T-cell (primary cell): Measurements from ENCODE around the gene TTYH1. TPM values are rescaled to one million over a fixed set of nuclear protein-coding genes. Genes with fewer than 3 reads are reported as not detected.

Source experiments
- ATAC-seq, 4 experiments: fragments of 200-7000 bp in 3 of 4; fragments of 150-1000 bp in 1 of 4; cut with Tn5 transposase; replicated peaks in 1 of 4; 1 replicate in 3 of 4; 2 replicates in 1 of 4; pipeline ENCODE4 v1.10.0; 2021; ENCODE audit warnings: moderate library complexity in 3 of 4, mild to moderate bottlenecking in 2 of 4, moderate number of reproducible peaks in 1 of 4
- CTCF ChIA-PET, 2 donors: fragments of 300-600 bp; sonication (Branson Sonifier 250); formaldehyde crosslinking; loops; one replicate each; lab custom pipeline; 2022; ENCODE audit warnings: antibody characterized with exemption in 2 of 2; lab: Charles Lee
- POLR2A ChIA-PET, 2 donors: fragments of 300-600 bp; sonication (Branson Sonifier 250); formaldehyde crosslinking; loops; one replicate each; lab custom pipeline; 2022; ENCODE audit warnings: antibody characterized with exemption in 2 of 2; lab: Charles Lee
- DNase-seq, 35 experiments: peaks; one replicate each; pipeline versions ENCODE4 v3.0.0 to v3.0.0-alpha.2; 2013 to 2023
- H3K27ac ChIP-seq: one replicate; pipeline ENCODE4 v1.5.1; 2013; ENCODE audit warnings: low read length
- H3K27me3 ChIP-seq, 2 experiments: replicated peaks in 1 of 2; 1 replicate in 1 of 2; 2 replicates in 1 of 2; pipeline versions ENCODE4 v1.6.1 to v1.7.0; 2013; ENCODE audit warnings: low read length in 1 of 2, mixed read lengths in 1 of 2; ENCODE audit not compliant: control insufficient read depth in 2 of 2, insufficient read depth in 2 of 2; ENCODE audit errors: extremely low read depth in 1 of 2
- H3K36me3 ChIP-seq, 2 donors: 1 replicate in 1 of 2; 2 replicates in 1 of 2; pipeline versions ENCODE4 v1.6.1 to v1.7.0; 2013; ENCODE audit warnings: low read length in 1 of 2; ENCODE audit not compliant: control insufficient read depth in 2 of 2, insufficient read depth in 1 of 2; ENCODE audit errors: extremely low read depth in 1 of 2
- H3K4me1 ChIP-seq, 2 experiments: 1 replicate in 1 of 2; 2 replicates in 1 of 2; pipeline versions ENCODE4 v1.6.1 to v1.7.0; 2013; ENCODE audit warnings: low read length in 2 of 2, mixed read lengths in 1 of 2; ENCODE audit not compliant: insufficient read depth in 2 of 2, control insufficient read depth in 1 of 2; ENCODE audit errors: extremely low read depth in 1 of 2
- H3K4me3 ChIP-seq, 2 donors: 1 replicate in 1 of 2; 2 replicates in 1 of 2; pipeline versions ENCODE4 v1.5.1 to v1.7.0; 2013; ENCODE audit warnings: mild to moderate bottlenecking in 2 of 2, low read length in 1 of 2, moderate library complexity in 1 of 2; ENCODE audit not compliant: control insufficient read depth in 1 of 2; ENCODE audit errors: extremely low read depth in 1 of 2
- H3K9me3 ChIP-seq: 2 replicates; pipeline ENCODE4 v1.7.0; 2013
- H3K27ac Mint-ChIP-seq, 2 donors: one replicate each; pipeline ENCODE4 v1.8.0; 2020 to 2021; ENCODE audit warnings: mild to moderate bottlenecking in 2 of 2, mixed read lengths in 2 of 2
- H3K27me3 Mint-ChIP-seq, 2 donors: one replicate each; pipeline ENCODE4 v1.8.0; 2021 to 2022; ENCODE audit warnings: mixed read lengths in 2 of 2
- H3K36me3 Mint-ChIP-seq: one replicate; pipeline ENCODE4 v1.8.0; 2021; ENCODE audit warnings: mixed read lengths
- H3K4me1 Mint-ChIP-seq, 3 donors: one replicate each; pipeline ENCODE4 v1.8.0; 2020 to 2022; ENCODE audit warnings: mixed read lengths in 3 of 3, mild to moderate bottlenecking in 1 of 3
- H3K4me3 Mint-ChIP-seq, 3 donors: one replicate each; pipeline ENCODE4 v1.8.0; 2020 to 2022; ENCODE audit warnings: mild to moderate bottlenecking in 3 of 3, mixed read lengths in 3 of 3, moderate library complexity in 3 of 3
- H3K9me3 Mint-ChIP-seq, 3 donors: one replicate each; pipeline ENCODE4 v1.8.0; 2020 to 2022; ENCODE audit warnings: mixed read lengths in 3 of 3
- WGBS: methylation state at CpG from one replicate; pipeline ENCODE4 v1.1.5; 2013; ENCODE audit warnings: missing lambda C conversion rate; ENCODE audit not compliant: insufficient coverage; 5-methylcytosine and 5-hydroxymethylcytosine counted together
- total RNA-seq, 35 experiments: library from RNA in 6 of 35; stranded (reverse) in 6 of 35; fragments of 120-200 nt in 1 of 35; gene quantifications; one replicate each; pipeline versions ENCODE4 v1.2.1 to v1.2.4 and lab custom pipeline; 2013 to 2026

The TTYH1 gene
- total RNA-seq, 5 donors from 2014 or later (not counting 1 experiment from before 2014, with no cell fraction given), result 0.26 to 0.41 TPM; not detected in 3

GRCh38 chr19:54389553-54389952 lies 25.7 kb upstream of the TTYH1 start:
- Mint-ChIP-seq H3K9me3 (no peaks in the 10 kb centered on the region), H3K27ac (peak overlapping the region; percentile 91 to 96), H3K27me3 (peaks cover 0 to 2% of the 10 kb centered on the region in 2 donors), H3K36me3 (no peaks in the 10 kb centered on the region), H3K4me3 (peak overlapping the region in 2 of 3 donors; percentile 85 to 88), H3K4me1 (peaks cover 40 to 55% (median 43%) of the 10 kb centered on the region in 3 donors)
- Histone ChIP-seq H3K27ac (no peak overlapping the region), H3K4me1 (peaks cover 24 to 32% of the 10 kb centered on the region in 2 experiments), H3K9me3 (no peaks in the 10 kb centered on the region), H3K36me3 (no peaks in the 10 kb centered on the region), H3K27me3 (peaks cover 0 to 16% of the 10 kb centered on the region in 2 experiments), H3K4me3 (no peak overlapping the region)
- ChIA-PET POLR2A (no interaction called here), CTCF (interaction anchor here in 1 of 2 donors (1.4 to 2.0 kb wide), 2 partner anchors 18 to 33 kb away, joined by 4 to 6 read pairs; no protein-coding TSS in a partner anchor)
- ATAC-seq, result no peak
- no peak for DNase-seq
- WGBS, result no CpG with 5 or more reads among the region's 4 CpGs

- Histone ChIP-seq H3K27me3 (peaks cover 0 to 25% of the 10 kb centered on the region in 2 experiments), H3K27ac (no peak overlapping the region), H3K4me3 (no peak overlapping the region), H3K36me3 (no peaks in the 10 kb centered on the region), H3K9me3 (no peaks in the 10 kb centered on the region), H3K4me1 (peaks cover 24 to 32% of the 10 kb centered on the region in 2 experiments)
- ATAC-seq (peak in 1 of 4 experiments; percentile 24), DNase-seq (peak; percentile 13 to 89 (median 56))
- H3K9me3 Mint-ChIP-seq, result no peaks in the 10 kb centered on the region
- ChIA-PET CTCF (interaction anchor here (0.6 to 2.2 kb wide), 13 partner anchors 12 to 578 kb away, joined by 3 to 10 read pairs (median 5); partner anchors contain the start of gene LAIR1 (in 1 of the 2)), POLR2A (interaction anchor here in 1 of 2 donors (0.6 to 0.7 kb wide), 2 partner anchors 36 to 940 kb away, joined by 3 to 5 read pairs; no protein-coding TSS in a partner anchor)
- peaks cover 39 to 45% (median 40%) of the 10 kb centered on the region in 3 donors for H3K4me1 Mint-ChIP-seq
- peaks cover 2 to 3% of the 10 kb centered on the region in 2 donors for H3K27me3 Mint-ChIP-seq
- no peaks in the 10 kb centered on the region for H3K36me3 Mint-ChIP-seq
- H3K4me3 Mint-ChIP-seq, result peak overlapping the region in 1 of 3 donors; percentile 62
- 88% methylated on average over 5 of the region's 7 CpGs for WGBS
- H3K27ac Mint-ChIP-seq, result peak overlapping the region; percentile 73 to 82
Observed at GRCh38 chr19:54390942-54391577, 24.2 kb upstream of the TTYH1 start.

- Histone ChIP-seq H3K4me3 (no peak overlapping the region), H3K4me1 (peaks cover 24 to 32% of the 10 kb centered on the region in 2 experiments), H3K27me3 (peaks cover 0 to 27% of the 10 kb centered on the region in 2 experiments), H3K36me3 (no peaks in the 10 kb centered on the region), H3K9me3 (no peaks in the 10 kb centered on the region), H3K27ac (no peak overlapping the region)
- no peak for DNase-seq
- no peak for ATAC-seq
- no peaks in the 10 kb centered on the region for H3K9me3 Mint-ChIP-seq
- ChIA-PET CTCF (interaction anchor here (0.6 to 2.2 kb wide), 15 partner anchors 13 to 296 kb away, joined by 3 to 10 read pairs (median 5); partner anchors contain the start of gene LAIR1 (in 1 of the 2)), POLR2A (interaction anchor here in 1 of 2 donors (0.6 kb wide), 1 partner anchor 939 kb away, joined by 5 read pairs; no protein-coding TSS in a partner anchor)
- H3K4me1 Mint-ChIP-seq, result peaks cover 39 to 45% (median 40%) of the 10 kb centered on the region in 3 donors
- H3K27ac Mint-ChIP-seq, result no peak overlapping the region
- WGBS, result 54% methylated on average over 4 of the region's 4 CpGs
- no peaks in the 10 kb centered on the region for H3K36me3 Mint-ChIP-seq
- no peak overlapping the region for H3K4me3 Mint-ChIP-seq
- H3K27me3 Mint-ChIP-seq, result peaks cover 3 to 6% of the 10 kb centered on the region in 2 donors
Observed at GRCh38 chr19:54391589-54392061, 23.6 kb upstream of the TTYH1 start.

GRCh38 chr19:54392105-54392504 lies 23.2 kb upstream of the TTYH1 start:
- Mint-ChIP-seq H3K4me3 (no peak overlapping the region), H3K27ac (no peak overlapping the region), H3K4me1 (peaks cover 39 to 42% (median 40%) of the 10 kb centered on the region in 3 donors), H3K27me3 (peaks cover 3 to 8% of the 10 kb centered on the region in 2 donors), H3K9me3 (no peaks in the 10 kb centered on the region), H3K36me3 (no peaks in the 10 kb centered on the region)
- Histone ChIP-seq H3K36me3 (no peaks in the 10 kb centered on the region), H3K27ac (no peak overlapping the region), H3K4me3 (no peak overlapping the region), H3K4me1 (peaks cover 24 to 32% of the 10 kb centered on the region in 2 experiments), H3K9me3 (no peaks in the 10 kb centered on the region), H3K27me3 (peaks cover 0 to 31% of the 10 kb centered on the region in 2 experiments)
- ATAC-seq (no peak), DNase-seq (no peak)
- ChIA-PET CTCF (interaction anchor here (0.6 to 2.2 kb wide), 10 partner anchors 13 to 194 kb away, joined by 3 to 8 read pairs (median 4); partner anchors contain the start of gene LAIR1 (in 1 of the 2)), POLR2A (no interaction called here)
- 89% methylated on average over 3 of the region's 5 CpGs for WGBS

- H3K27ac ChIP-seq, result no peak overlapping the region
- POLR2A ChIA-PET, result no interaction called here
- 92% methylated on average over 16 of the region's 16 CpGs for WGBS
- H3K27me3 Mint-ChIP-seq, result peaks cover 3 to 8% of the 10 kb centered on the region in 2 donors
- H3K4me1 ChIP-seq, result peaks cover 17 to 22% of the 10 kb centered on the region in 2 experiments
- H3K36me3 ChIP-seq, result no peaks in the 10 kb centered on the region
- H3K4me3 Mint-ChIP-seq, result no peak overlapping the region
- H3K9me3 Mint-ChIP-seq, result no peaks in the 10 kb centered on the region
- H3K36me3 Mint-ChIP-seq, result no peaks in the 10 kb centered on the region
- H3K9me3 ChIP-seq, result no peaks in the 10 kb centered on the region
- CTCF ChIA-PET, result interaction anchor here in 1 of 2 donors (0.6 kb wide), 1 partner anchor 18 kb away, joined by 3 read pairs; no protein-coding TSS in a partner anchor
- peaks cover 0 to 31% of the 10 kb centered on the region in 2 experiments for H3K27me3 ChIP-seq
- no peak overlapping the region for H3K4me3 ChIP-seq
- H3K4me1 Mint-ChIP-seq, result peaks cover 28 to 29% (median 29%) of the 10 kb centered on the region in 3 donors
- DNase-seq (no peak), ATAC-seq (no peak)
- no peak overlapping the region for H3K27ac Mint-ChIP-seq
Observed at GRCh38 chr19:54393381-54393780, 21.9 kb upstream of the TTYH1 start.

GRCh38 chr19:54395685-54396084 lies 19.6 kb upstream of the TTYH1 start:
- H3K4me3 Mint-ChIP-seq, result no peak overlapping the region
- H3K36me3 ChIP-seq, result no peaks in the 10 kb centered on the region
- H3K27ac Mint-ChIP-seq, result no peak overlapping the region
- H3K9me3 Mint-ChIP-seq, result no peaks in the 10 kb centered on the region
- H3K27me3 Mint-ChIP-seq, result peaks cover 3 to 8% of the 10 kb centered on the region in 2 donors
- no peak overlapping the region for H3K27ac ChIP-seq
- no peak overlapping the region for H3K4me3 ChIP-seq
- H3K9me3 ChIP-seq, result no peaks in the 10 kb centered on the region
- ATAC-seq (no peak), DNase-seq (no peak)
- ChIA-PET POLR2A (no interaction called here), CTCF (no interaction called here)
- H3K27me3 ChIP-seq, result peaks cover 0 to 35% of the 10 kb centered on the region in 2 experiments
- peaks cover 6 to 7% (median 6%) of the 10 kb centered on the region in 3 donors for H3K4me1 Mint-ChIP-seq
- WGBS, result 100% methylated on average over 2 of the region's 8 CpGs
- peaks cover under 1 to 7% of the 10 kb centered on the region in 2 experiments for H3K4me1 ChIP-seq
- no peaks in the 10 kb centered on the region for H3K36me3 Mint-ChIP-seq
